Suprapubic skin (tissue), 4 donors: ENCODE data around the gene THRB. TPM values are rescaled to one million over a fixed set of nuclear protein-coding genes. Genes with fewer than 3 reads are reported as not detected.
"Not testable (repeated sequence)": the region's sequence is repeated elsewhere in the genome, so short reads cannot be mapped to it uniquely, and the experiment has no call there.

Experiments used
- DNase-seq, 2 donors: peaks; one replicate each; pipeline ENCODE4 v3.0.0-alpha.2; 2019; ENCODE audit warnings: low spot score in 2 of 2
- H3K27ac ChIP-seq: fragments of 200-600 bp; sonication (generic); one replicate; pipeline ENCODE4 v1.5.1; 2019
- H3K27me3 ChIP-seq: fragments of 200-600 bp; sonication (generic); one replicate; pipeline ENCODE4 v1.5.1; 2019
- H3K36me3 ChIP-seq: fragments of 200-600 bp; sonication (generic); one replicate; pipeline ENCODE4 v1.5.1; 2019
- H3K4me1 ChIP-seq: fragments of 200-600 bp; sonication (generic); one replicate; pipeline ENCODE4 v1.5.1; 2019
- H3K4me3 ChIP-seq: fragments of 200-600 bp; sonication (generic); one replicate; pipeline ENCODE4 v1.5.1; 2019; ENCODE audit warnings: mild to moderate bottlenecking
- H3K9me3 ChIP-seq: fragments of 200-600 bp; sonication (generic); one replicate; pipeline ENCODE4 v1.5.1; 2019
- CTCF ChIP-seq, 2 donors: fragments of 200-600 bp in 1 of 2; fragments of 450-650 bp in 1 of 2; sonication (generic) in 1 of 2; IDR thresholded peaks; one replicate each; pipeline ENCODE4 v1.5.1; 2016 to 2019; ENCODE audit warnings: antibody characterized with exemption in 2 of 2, mild to moderate bottlenecking in 1 of 2, moderate library complexity in 1 of 2
- EP300 ChIP-seq: sonication (generic); formaldehyde crosslinking; IDR thresholded peaks from one replicate; pipeline ENCODE4 v1.6.1; 2017; ENCODE audit warnings: antibody characterized with exemption
- POLR2A ChIP-seq, 2 donors: fragments of 450-650 bp; IDR thresholded peaks; one replicate each; pipeline ENCODE4 v1.6.1; 2017; ENCODE audit warnings: antibody characterized with exemption in 2 of 2, mild to moderate bottlenecking in 2 of 2, moderate library complexity in 2 of 2
- POLR2AphosphoS5 ChIP-seq, 3 donors: sonication (generic); formaldehyde crosslinking; IDR thresholded peaks; one replicate each; pipeline ENCODE4 v1.6.1; 2017; ENCODE audit warnings: antibody characterized with exemption in 3 of 3
- WGBS: methylation state at CpG from one replicate; pipeline ENCODE4 v1.1.5; 2018; 5-methylcytosine and 5-hydroxymethylcytosine counted together
- total RNA-seq, 4 donors: library from RNA; depleted of rRNA; stranded (reverse); fragments of >200 nt; gene quantifications; one replicate each; pipeline ENCODE4 v1.1.0, GENCODE V29; 2016

Gene THRB
- total RNA-seq, 4 donors from 2014 or later = 16.6 to 32.9 (median 24.4) TPM

GRCh38 chr3:24426896-24427295 is 67.8 kb downstream of the THRB start:
- no peaks in the 10 kb centered on the region for H3K36me3 ChIP-seq
- TF ChIP-seq POLR2A (IDR thresholded peaks at IDR 0.05) (no peak), EP300 (no peak), CTCF (IDR thresholded peaks at IDR 0.05) (no peak), POLR2AphosphoS5 (IDR thresholded peaks at IDR 0.05) (no peak)
- WGBS = 63% methylated on average over 2 of the region's 2 CpGs
- H3K27me3 ChIP-seq = no peaks in the 10 kb centered on the region
- no peaks in the 10 kb centered on the region for H3K9me3 ChIP-seq
- no peak overlapping the region for H3K4me3 ChIP-seq
- DNase-seq = no peak
- H3K4me1 ChIP-seq = no peaks in the 10 kb centered on the region
- no peak overlapping the region for H3K27ac ChIP-seq

GRCh38 chr3:24420829-24421228 is 73.8 kb downstream of the THRB start:
- not testable (repeated sequence) for H3K27ac ChIP-seq, H3K4me3 ChIP-seq, DNase-seq, H3K4me1 ChIP-seq, H3K36me3 ChIP-seq, H3K9me3 ChIP-seq, H3K27me3 ChIP-seq
- 87% methylated on average over 1 of the region's 1 CpG for WGBS

GRCh38 chr3:24420224-24420623 is 74.4 kb downstream of the THRB start:
- Histone ChIP-seq H3K4me1 (peaks cover 7% of the 10 kb centered on the region), H3K27me3 (no peaks in the 10 kb centered on the region), H3K27ac (no peak overlapping the region), H3K36me3 (no peaks in the 10 kb centered on the region), H3K4me3 (no peak overlapping the region), H3K9me3 (no peaks in the 10 kb centered on the region)
- no peak for DNase-seq
- no peak for TF ChIP-seq CTCF (IDR thresholded peaks at IDR 0.05)
- TF ChIP-seq POLR2A (IDR thresholded peaks at IDR 0.05) = no peak
- no peak for TF ChIP-seq POLR2AphosphoS5 (IDR thresholded peaks at IDR 0.05)
- WGBS = 100% methylated on average over 2 of the region's 2 CpGs

- WGBS = 85% methylated on average over 3 of the region's 3 CpGs
Observed at GRCh38 chr3:24419067-24419791, 75.4 kb downstream of the THRB start.

GRCh38 chr3:24417730-24418129 is 76.9 kb downstream of the THRB start:
- peaks cover 7% of the 10 kb centered on the region for H3K4me1 ChIP-seq
- H3K27ac ChIP-seq = no peak overlapping the region
- H3K4me3 ChIP-seq = no peak overlapping the region
- no peaks in the 10 kb centered on the region for H3K9me3 ChIP-seq
- 83% methylated on average over 2 of the region's 2 CpGs for WGBS
- TF ChIP-seq CTCF (IDR thresholded peaks at IDR 0.05) (no peak), POLR2A (IDR thresholded peaks at IDR 0.05) (no peak), POLR2AphosphoS5 (IDR thresholded peaks at IDR 0.05) (no peak), EP300 (no peak)
- H3K36me3 ChIP-seq = no peaks in the 10 kb centered on the region
- H3K27me3 ChIP-seq = no peaks in the 10 kb centered on the region
- DNase-seq = no peak

More at GRCh38 chr3:24419067-24419791, 75.4 kb downstream of the THRB start:
- DNase-seq = no peak
- Histone ChIP-seq H3K4me1 (peaks cover 7% of the 10 kb centered on the region), H3K9me3 (no peaks in the 10 kb centered on the region), H3K27ac (no peak overlapping the region), H3K27me3 (no peaks in the 10 kb centered on the region), H3K4me3 (no peak overlapping the region), H3K36me3 (no peaks in the 10 kb centered on the region)
- TF ChIP-seq POLR2AphosphoS5 (IDR thresholded peaks at IDR 0.05) = no peak
- no peak for TF ChIP-seq CTCF (IDR thresholded peaks at IDR 0.05)
- no peak for TF ChIP-seq EP300
- no peak for TF ChIP-seq POLR2A (IDR thresholded peaks at IDR 0.05)

- 58% methylated on average over 4 of the region's 4 CpGs for WGBS
- TF ChIP-seq POLR2A (IDR thresholded peaks at IDR 0.05) = no peak
- no peak for TF ChIP-seq CTCF (IDR thresholded peaks at IDR 0.05)
- no peak for TF ChIP-seq EP300
- no peak for TF ChIP-seq POLR2AphosphoS5 (IDR thresholded peaks at IDR 0.05)
- Histone ChIP-seq H3K9me3 (no peaks in the 10 kb centered on the region), H3K4me1 (peaks cover 7% of the 10 kb centered on the region), H3K36me3 (no peaks in the 10 kb centered on the region), H3K27me3 (no peaks in the 10 kb centered on the region), H3K27ac (no peak overlapping the region), H3K4me3 (no peak overlapping the region)
- no peak for DNase-seq
Observed at GRCh38 chr3:24416224-24416623, 78.4 kb downstream of the THRB start.
